Esophagus squamous epithelium (tissue), 4 donors: ENCODE data around the gene KRT24.

Experiments used
- CTCF ChIP-seq, 6 experiments: fragments of 450-650 bp in 4 of 6; fragments of 200-600 bp in 2 of 6; sonication (generic) in 2 of 6; IDR thresholded peaks; one replicate each; pipeline ENCODE4 v1.5.1; 2016 to 2019; ENCODE audit warnings: antibody characterized with exemption in 6 of 6, mild to moderate bottlenecking in 4 of 6, moderate library complexity in 4 of 6
- POLR2A ChIP-seq, 4 donors: fragments of 450-650 bp; IDR thresholded peaks; one replicate each; pipeline ENCODE4 v1.6.1; 2017; ENCODE audit warnings: antibody characterized with exemption in 4 of 4, mild to moderate bottlenecking in 4 of 4, moderate library complexity in 3 of 4

GRCh38 chr17:40720899-40721298 is 17.3 kb upstream of the KRT24 start:
- TF ChIP-seq CTCF (IDR thresholded peaks at IDR 0.05) (no peak), POLR2A (IDR thresholded peaks at IDR 0.05) (no peak)
